ENCODE data around the gene RGS19.

GRCh38 chr20:64111841-64112641 lies 32.7 kb upstream of the RGS19 start:
- TF ChIP-seq CTCF (optimal IDR thresholded peaks at IDR 0.05 in 1 of 3, IDR thresholded peaks at IDR 0.05 in 1 of 3, conservative IDR thresholded peaks at IDR 0.05 in 1 of 3; ENCODE audit: extremely low read depth in 1 of 3, insufficient read depth in 2 of 3, low read length in 3 of 3) = no peak
- no peak for TF ChIP-seq EZH2 (IDR thresholded peaks at IDR 0.05; ENCODE audit: low read length)
